Neural progenitor cell (in vitro differentiated cells): ENCODE measurements around the gene OR7A5.

ENCODE experiments used
- CTCF ChIP-seq: fragments of 200-600 bp; sonication (generic); IDR thresholded peaks from 2 replicates; pipeline ENCODE4 v1.5.1; 2017; ENCODE audit warnings: antibody characterized with exemption, mild to moderate bottlenecking
- EZH2 ChIP-seq: fragments of 200-600 bp; sonication (generic); IDR thresholded peaks from 2 replicates; pipeline ENCODE4 v1.6.1; 2017; ENCODE audit warnings: antibody characterized with exemption, mild to moderate bottlenecking, moderate library complexity
- EZH2phosphoT487 ChIP-seq: fragments of 200-600 bp; sonication (generic); IDR thresholded peaks from 2 replicates; pipeline ENCODE4 v1.6.1; 2017; ENCODE audit warnings: antibody characterized with exemption

GRCh38 chr19:14871619-14872230 is 36.7 kb upstream of the OR7A5 start:
- TF ChIP-seq CTCF (peak; percentile 32), EZH2phosphoT487 (no peak), EZH2 (no peak)
